Adrenal gland (tissue), 12 donors: ENCODE data around the gene ADH1A. TPM values are rescaled to one million over a fixed set of nuclear protein-coding genes. Genes with fewer than 3 reads are reported as not detected.

Experiments used
- DNase-seq, 7 donors: peaks; one replicate each; pipeline ENCODE4 v3.0.0-alpha.2; 2019 to 2020
- H3K27ac ChIP-seq, 5 donors: fragments of 200-600 bp; sonication (generic) in 4 of 5; 1 replicate in 3 of 5; 2 replicates in 2 of 5; pipeline versions ENCODE4 v1.5.1 to v1.8.0; 2016 to 2020; ENCODE audit warnings: mild to moderate bottlenecking in 1 of 5
- H3K27me3 ChIP-seq: fragments of 200-600 bp; 2 replicates; pipeline ENCODE4 v1.8.0; 2021
- H3K36me3 ChIP-seq, 2 donors: fragments of 200-600 bp; replicated peaks in 1 of 2; 1 replicate in 1 of 2; 2 replicates in 1 of 2; pipeline versions ENCODE4 v1.5.1 to v1.8.0; 2018 to 2022
- H3K4me1 ChIP-seq, 2 donors: fragments of 200-600 bp; replicated peaks in 1 of 2; 1 replicate in 1 of 2; 2 replicates in 1 of 2; pipeline versions ENCODE4 v1.5.1 to v1.8.0; 2018 to 2021
- H3K4me3 ChIP-seq, 4 donors: fragments of 200-600 bp; sonication (generic) in 3 of 4; one replicate each; pipeline ENCODE4 v1.5.1; 2016 to 2018
- H3K9me3 ChIP-seq, 3 donors: fragments of 200-600 bp; sonication (generic) in 1 of 3; replicated peaks in 1 of 3; 1 replicate in 2 of 3; 2 replicates in 1 of 3; pipeline versions ENCODE4 v1.5.1 to v1.8.0; 2016 to 2021
- CTCF ChIP-seq, 6 experiments: fragments of 450-650 bp in 4 of 6; fragments of 200-600 bp in 2 of 6; sonication (generic) in 1 of 6; IDR thresholded peaks; 1 replicate in 5 of 6; 2 replicates in 1 of 6; pipeline versions ENCODE4 v1.5.1 to v1.8.0; 2016 to 2021; ENCODE audit warnings: antibody characterized with exemption in 6 of 6, mild to moderate bottlenecking in 2 of 6, moderate library complexity in 1 of 6
- POLR2A ChIP-seq, 2 donors: fragments of 450-650 bp; IDR thresholded peaks; one replicate each; pipeline ENCODE4 v1.6.1; 2017; ENCODE audit warnings: antibody characterized with exemption in 2 of 2, mild to moderate bottlenecking in 2 of 2, moderate library complexity in 1 of 2
- WGBS, 4 donors: extraction: QIAGEN DNeasy Blood & Tissue Kit in 2 of 4; methylation state at CpG; one replicate each; pipeline versions ENCODE4 v1.1.5 to v1.1.7; 2013 to 2017; 5-methylcytosine and 5-hydroxymethylcytosine counted together
- intact Hi-C, 2 donors: fragments of 100-400 bp; cut with DNase I; formaldehyde crosslinking; loops; one replicate each; pipeline versions ENCODE4 v1.14.1 to v1.15.0; 2022 to 2023
- polyA plus RNA-seq, 3 donors: library from polyadenylated mRNA; stranded (reverse); fragments of 200-250 nt in 2 of 3; fragments of 350-450 nt in 1 of 3; fragmentation: Illumina TruSeq in 1 of 3; extraction: RNeasy Lipid Tissue Mini Kit (QIAGEN cat#74804) in 1 of 3; gene quantifications; one replicate each; pipeline ENCODE4 v1.2.3, GENCODE V29; 2013 to 2014
- total RNA-seq, 9 donors: library from RNA; depleted of rRNA in 4 of 9; stranded (reverse); fragments of >200 nt in 4 of 9; fragments of 120-200 nt in 1 of 9; fragmentation: NEBNext Ultra II Directional in 1 of 9; extraction: Animal tissue kit (Norgen Biotek cat#: 25700) in 1 of 9; gene quantifications; one replicate each; pipeline versions ENCODE4 v1.1.0 to v1.2.4, GENCODE V29; 2013 to 2023
- donor health status: healthy with polysubstance abuse.
- donor health status: Bipolar disorder and iron deficiency.
- donor health status: DM: yes; HTN: yes; CAD: no.
- donor health status: DM: no; HTN: no; CAD: no.
- donor health status: DM: no; HTN: no; CAD: no.
- donor health status: DM: yes; HTN: yes; CAD: no.

The ADH1A gene
- total and polyA plus RNA-seq, 12 donors = 0.42 to 1.5 (median 0.90) TPM; not detected in 8

DNA sequence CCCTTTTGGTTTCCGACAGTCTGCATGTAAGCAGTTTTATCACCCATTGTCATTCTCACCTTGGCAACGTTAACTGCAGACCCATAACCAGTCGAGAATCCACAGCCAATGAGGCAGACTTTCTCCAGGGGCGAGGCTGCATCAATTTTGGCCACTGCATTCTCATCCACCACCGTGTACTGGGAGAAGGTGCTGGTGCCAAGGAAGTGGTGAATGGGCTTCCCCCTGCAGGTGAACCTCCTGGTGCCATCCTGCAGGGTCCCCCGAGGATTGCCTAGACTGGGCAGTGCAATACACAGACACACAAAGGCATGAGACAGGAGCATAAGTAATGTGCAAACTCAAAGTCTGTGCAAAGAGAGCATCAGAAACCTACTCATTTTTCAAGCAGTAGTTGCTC is 25.1 kb upstream of the ADH1A start:
- intact Hi-C loops = no loop called here
- no peak for DNase-seq
- H3K36me3 ChIP-seq = peaks cover 0 to 4% of the 10 kb centered on the region in 2 donors
- no peaks in the 10 kb centered on the region for H3K27me3 ChIP-seq
- H3K27ac ChIP-seq = no peak overlapping the region
- no peaks in the 10 kb centered on the region for H3K9me3 ChIP-seq
- no peak overlapping the region for H3K4me3 ChIP-seq
- TF ChIP-seq POLR2A (IDR thresholded peaks at IDR 0.05) = no peak
- no peak for TF ChIP-seq CTCF (IDR thresholded peaks at IDR 0.05)
- WGBS, 4 donors = 67 to 78% (median 73%) methylated on average over 6 of the region's 6 CpGs
- no peaks in the 10 kb centered on the region for H3K4me1 ChIP-seq

- peaks cover 0 to 10% of the 10 kb centered on the region in 2 donors for H3K36me3 ChIP-seq
- H3K9me3 ChIP-seq = no peaks in the 10 kb centered on the region
- intact Hi-C loops = no loop called here
- H3K27ac ChIP-seq = no peak overlapping the region
- no peak overlapping the region for H3K4me3 ChIP-seq
- 59 to 76% (median 64%) methylated on average over 1 of the region's 1 CpG for WGBS, 4 donors
- TF ChIP-seq CTCF (IDR thresholded peaks at IDR 0.05) (no peak), POLR2A (IDR thresholded peaks at IDR 0.05) (no peak)
- DNase-seq = no peak
- no peaks in the 10 kb centered on the region for H3K27me3 ChIP-seq
- H3K4me1 ChIP-seq = no peaks in the 10 kb centered on the region
These were observed 23.4 kb upstream of the ADH1A start for GRCh38 chr4:99314211-99314610.

GRCh38 chr4:99310389-99310788 is 19.6 kb upstream of the ADH1A start:
- WGBS, 4 donors = 53 to 63% (median 57%) methylated on average over 2 of the region's 2 CpGs
- peaks cover 0 to 12% of the 10 kb centered on the region in 2 donors for H3K36me3 ChIP-seq
- H3K27me3 ChIP-seq = no peaks in the 10 kb centered on the region
- TF ChIP-seq POLR2A (IDR thresholded peaks at IDR 0.05) (no peak), CTCF (IDR thresholded peaks at IDR 0.05) (no peak)
- no peaks in the 10 kb centered on the region for H3K9me3 ChIP-seq
- intact Hi-C loops = no loop called here
- H3K4me3 ChIP-seq = no peak overlapping the region
- DNase-seq = no peak
- H3K4me1 ChIP-seq = no peaks in the 10 kb centered on the region
- H3K27ac ChIP-seq = no peak overlapping the region

DNA sequence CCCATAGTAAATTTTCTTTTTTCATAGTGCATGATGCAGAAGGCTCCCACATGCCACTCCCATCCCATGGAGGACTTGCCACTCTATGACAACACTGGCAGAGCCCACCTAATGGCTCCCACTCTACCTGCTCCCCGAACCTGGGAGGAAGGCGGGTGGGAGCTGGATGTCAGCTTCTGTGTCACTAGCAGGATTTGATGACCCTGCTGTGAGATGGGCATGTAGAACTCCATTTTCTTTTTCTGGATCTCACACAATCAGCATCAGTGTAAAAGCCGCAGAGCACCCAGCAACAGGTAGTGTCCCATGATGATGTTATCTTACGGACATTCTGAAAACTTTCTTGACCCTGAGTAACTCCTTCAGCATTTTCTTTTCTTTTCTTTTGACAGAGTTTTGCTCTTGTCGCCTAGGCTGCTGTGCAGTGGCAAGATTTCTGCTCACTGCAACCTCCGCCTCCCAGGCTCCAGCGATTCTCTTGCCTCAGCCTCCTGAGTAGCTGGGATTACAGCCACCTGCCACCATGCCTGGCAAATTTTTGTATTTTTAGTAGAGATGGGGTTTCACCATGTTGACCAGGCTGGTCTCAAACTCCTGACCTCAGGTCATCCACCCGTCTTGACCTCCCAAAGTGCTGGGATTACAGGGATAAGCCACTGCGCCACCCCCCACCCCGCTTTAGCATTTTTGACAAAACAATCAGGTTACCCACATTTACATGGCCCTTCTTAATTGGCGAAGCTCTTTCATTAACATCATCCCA is 15.0 kb upstream of the ADH1A start:
- intact Hi-C loops = no loop called here
- no peaks in the 10 kb centered on the region for H3K4me1 ChIP-seq
- H3K27ac ChIP-seq = no peak overlapping the region
- H3K4me3 ChIP-seq = no peak overlapping the region
- TF ChIP-seq CTCF (IDR thresholded peaks at IDR 0.05) (no peak), POLR2A (IDR thresholded peaks at IDR 0.05) (no peak)
- no peak for DNase-seq
- no peaks in the 10 kb centered on the region for H3K27me3 ChIP-seq
- 82 to 89% (median 86%) methylated on average over 11 of the region's 11 CpGs for WGBS, 4 donors
- H3K9me3 ChIP-seq = no peaks in the 10 kb centered on the region
- peaks cover 0 to 8% of the 10 kb centered on the region in 2 donors for H3K36me3 ChIP-seq
